GM21367 (cell line): ENCODE data around the gene ZNF726.
"Not testable (repeated sequence)": the region's sequence is repeated elsewhere in the genome, so short reads cannot be mapped to it uniquely, and the experiment has no call there.

ENCODE experiments used
- ATAC-seq: cut with Tn5 transposase; IDR thresholded peaks from one replicate; pipeline ENCODE4 v1.9.1; 2021; ENCODE audit not compliant: unreplicated experiment

Gene ZNF726

GRCh38 chr19:23937031-23937430 is 22.3 kb downstream of the ZNF726 start:
- not testable (repeated sequence) for ATAC-seq

- ATAC-seq = no peak
Observed at GRCh38 chr19:23943411-23943810, 28.7 kb downstream of the ZNF726 start.

GRCh38 chr19:23946569-23946968 is 31.9 kb downstream of the ZNF726 start:
- ATAC-seq = no peak

GRCh38 chr19:23949611-23950010 is 34.9 kb downstream of the ZNF726 start:
- ATAC-seq = no peak

GRCh38 chr19:23956051-23956450 is 41.4 kb downstream of the ZNF726 start:
- ATAC-seq = no peak

GRCh38 chr19:23957660-23958281 is 43.1 kb downstream of the ZNF726 start:
- no peak for ATAC-seq

GRCh38 chr19:23963396-23963795 is 48.7 kb downstream of the ZNF726 start:
- not testable (repeated sequence) for ATAC-seq

- not testable (repeated sequence) for ATAC-seq
Observed at GRCh38 chr19:23963881-23964280, 49.2 kb downstream of the ZNF726 start.

- ATAC-seq = not testable (repeated sequence)
Observed at GRCh38 chr19:23964334-23964733, 49.6 kb downstream of the ZNF726 start.

GRCh38 chr19:23969630-23970029 is 54.9 kb downstream of the ZNF726 start:
- ATAC-seq = no peak

GRCh38 chr19:23971598-23971997 is 56.9 kb downstream of the ZNF726 start:
- no peak for ATAC-seq

- ATAC-seq = no peak
Observed at GRCh38 chr19:23972161-23972560, 57.5 kb downstream of the ZNF726 start.

GRCh38 chr19:23974941-23975340 is 60.3 kb downstream of the ZNF726 start:
- ATAC-seq = no peak

GRCh38 chr19:23976631-23977030 is 61.9 kb downstream of the ZNF726 start:
- not testable (repeated sequence) for ATAC-seq

- ATAC-seq = not testable (repeated sequence)
Observed at GRCh38 chr19:23977256-23977655, 62.6 kb downstream of the ZNF726 start.

GRCh38 chr19:23978068-23978467 is 63.4 kb downstream of the ZNF726 start:
- ATAC-seq = no peak

- no peak for ATAC-seq
Observed at GRCh38 chr19:23980805-23981204, 66.1 kb downstream of the ZNF726 start.

GRCh38 chr19:23981863-23982262 is 67.2 kb downstream of the ZNF726 start:
- no peak for ATAC-seq

GRCh38 chr19:23983406-23983805 is 68.7 kb downstream of the ZNF726 start:
- ATAC-seq = no peak
